NCI-H2196 treated with DMSO at 0.1 percent for 48 hours (cell line): ENCODE data around the gene ABHD5.

Experiments
- DNase-seq: peaks from one replicate; lab custom pipeline; 2025; ENCODE audit not compliant: unreplicated experiment; lab: John Stamatoyannopoulos, UW

Gene ABHD5

DNA sequence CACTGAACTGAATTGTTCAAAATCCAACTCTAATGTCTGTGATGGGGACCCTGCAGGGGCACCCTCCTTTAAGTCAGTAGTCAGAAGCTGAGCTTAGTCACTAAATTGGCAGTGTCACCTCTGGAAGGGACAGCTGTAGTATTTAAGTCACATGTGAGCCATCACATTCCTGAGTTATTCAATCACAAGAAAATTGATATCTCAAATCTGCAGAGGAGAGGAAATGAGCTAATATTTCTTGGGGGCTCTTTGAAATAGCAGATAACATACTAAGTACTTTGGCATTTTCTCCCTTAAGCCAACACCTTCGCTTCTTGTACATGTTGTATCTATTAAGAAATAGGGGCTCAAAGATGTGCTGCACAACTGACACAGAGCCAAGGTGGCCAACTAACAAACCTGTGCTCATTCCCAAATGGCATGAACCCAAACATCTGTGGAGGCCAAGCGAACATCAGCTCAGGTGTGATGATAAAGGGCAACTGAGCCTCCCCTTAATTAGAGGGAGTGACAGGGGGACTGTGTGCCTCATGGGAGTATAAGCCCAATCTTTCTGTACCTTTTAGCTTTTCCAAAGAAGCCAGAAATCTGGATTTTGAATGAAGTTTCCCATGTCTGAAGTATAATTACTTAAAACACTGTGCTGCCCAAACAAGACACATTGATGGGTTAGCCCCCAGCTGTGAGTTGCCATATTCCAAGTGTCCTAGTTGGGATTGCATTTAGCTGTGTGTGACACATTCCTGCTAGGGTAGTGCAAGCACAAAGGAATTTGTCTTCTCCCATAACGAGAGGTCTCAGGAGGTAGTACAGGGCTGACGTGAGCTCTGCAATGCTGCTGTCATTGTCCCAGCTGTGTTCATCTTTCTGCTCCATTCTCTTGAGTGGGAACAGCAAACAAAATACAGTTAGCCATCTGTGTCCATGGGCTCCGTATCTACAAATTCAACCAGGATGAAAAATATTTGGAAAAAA, 63.3 kb downstream of the ABHD5 start:
- DNase-seq = no peak

DNA sequence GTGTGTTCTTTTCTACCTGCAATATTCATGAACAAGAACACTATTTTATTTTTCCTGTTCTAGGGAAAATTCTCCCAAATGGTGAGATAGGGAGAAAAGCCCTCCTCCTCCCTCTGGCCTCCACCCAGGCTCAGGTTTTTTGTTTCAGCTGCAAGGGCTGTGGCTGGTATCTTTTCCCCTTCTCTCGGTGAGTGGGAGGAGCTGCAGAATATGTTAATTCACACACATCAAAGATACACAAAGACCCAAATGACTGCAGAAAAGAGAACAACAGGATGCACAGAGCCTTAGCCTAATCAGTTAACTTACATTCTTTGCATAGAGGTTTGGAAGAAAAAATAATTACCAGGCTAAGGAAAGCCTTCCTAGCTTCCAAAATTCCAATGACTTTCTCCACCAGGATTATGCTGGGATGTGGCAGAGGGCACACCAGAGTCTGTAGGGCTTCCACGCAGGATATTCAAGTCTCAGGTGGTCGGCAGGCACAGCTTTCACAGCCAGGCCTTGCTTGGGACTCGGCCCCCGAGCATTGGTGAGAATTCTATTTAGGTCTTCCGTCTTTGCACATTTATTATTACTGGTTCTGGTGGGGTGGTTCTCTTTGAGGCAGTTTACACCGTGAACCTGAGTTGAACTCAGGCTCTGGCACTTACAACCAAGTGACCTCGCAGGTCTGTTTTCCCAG, 64.9 kb downstream of the ABHD5 start:
- DNase-seq = no peak

DNA sequence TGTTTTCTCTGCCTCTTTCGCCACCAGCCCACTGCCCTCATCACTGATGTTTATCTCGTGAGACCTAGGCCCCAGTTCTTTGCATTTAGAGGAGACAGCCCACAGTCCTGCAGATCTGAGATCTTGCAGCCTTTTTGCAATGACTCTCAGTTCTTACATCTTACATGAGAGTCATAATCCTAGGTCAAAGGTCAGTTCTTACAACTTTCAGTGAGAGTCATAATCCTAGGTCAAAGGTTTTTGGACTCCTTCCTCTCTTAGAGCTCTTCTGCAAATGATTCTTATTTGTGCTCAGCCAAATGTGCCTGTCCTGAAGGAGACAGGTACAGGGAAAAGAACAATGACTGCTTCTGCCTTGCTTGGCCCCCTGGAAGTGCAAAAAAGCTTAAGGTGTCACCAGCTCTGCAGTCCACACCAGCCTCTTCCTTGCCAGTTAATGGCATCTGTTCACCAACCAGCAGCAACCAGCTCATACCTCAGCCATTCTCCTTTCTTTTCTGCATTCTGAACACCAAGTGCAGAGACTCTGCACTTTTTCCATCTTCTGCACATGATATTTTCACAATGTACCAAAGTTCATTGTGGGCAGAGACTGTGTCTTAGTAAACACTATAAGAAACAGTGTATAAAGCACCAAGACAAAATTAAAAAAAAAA, 67.1 kb downstream of the ABHD5 start:
- DNase-seq = no peak

- no peak for DNase-seq
Observed at GRCh38 chr3:43758592-43759225, 68.0 kb downstream of the ABHD5 start.

- DNase-seq = no peak
Observed at GRCh38 chr3:43759297-43759782, 68.6 kb downstream of the ABHD5 start.

DNA sequence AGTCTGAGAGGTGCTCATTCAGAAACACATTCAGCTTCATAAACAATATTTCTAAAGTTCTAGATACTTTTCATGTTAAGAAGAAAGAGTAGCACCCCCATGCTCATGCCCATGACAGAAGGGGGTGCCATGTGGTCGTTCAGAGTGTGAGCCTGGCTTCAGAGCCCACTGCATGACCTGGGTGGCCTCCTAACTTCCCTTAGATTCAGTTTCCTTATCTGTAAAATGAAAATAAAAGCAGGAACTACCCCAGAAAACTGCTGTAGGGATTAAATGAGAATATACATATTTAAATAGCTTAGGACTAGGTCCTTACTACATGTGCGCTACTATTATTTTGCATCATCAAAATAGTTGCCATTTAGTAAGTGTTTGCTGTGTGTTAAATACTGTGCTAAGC, 69.2 kb downstream of the ABHD5 start:
- DNase-seq = no peak

DNA sequence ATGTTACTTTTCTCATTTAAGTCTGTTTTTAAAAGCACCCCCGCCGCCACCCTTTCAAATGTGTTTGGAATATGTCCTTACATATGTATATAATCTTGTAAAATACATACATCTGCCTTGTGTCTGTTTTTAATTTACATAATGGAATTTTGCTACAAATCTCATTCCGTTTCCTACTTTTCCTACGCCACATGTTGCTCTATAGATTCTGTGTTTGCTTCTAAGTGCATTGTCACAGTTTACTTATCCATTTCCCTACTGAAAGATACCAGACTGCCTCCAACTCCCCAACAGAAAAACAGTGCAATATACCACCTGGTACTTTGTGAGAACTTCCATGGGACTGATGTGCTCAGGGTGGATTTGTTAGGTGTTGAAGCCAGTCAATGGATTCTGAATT, 70.2 kb downstream of the ABHD5 start:
- DNase-seq = no peak

- DNase-seq = no peak
Observed at GRCh38 chr3:43762451-43762850, 71.7 kb downstream of the ABHD5 start.

DNA sequence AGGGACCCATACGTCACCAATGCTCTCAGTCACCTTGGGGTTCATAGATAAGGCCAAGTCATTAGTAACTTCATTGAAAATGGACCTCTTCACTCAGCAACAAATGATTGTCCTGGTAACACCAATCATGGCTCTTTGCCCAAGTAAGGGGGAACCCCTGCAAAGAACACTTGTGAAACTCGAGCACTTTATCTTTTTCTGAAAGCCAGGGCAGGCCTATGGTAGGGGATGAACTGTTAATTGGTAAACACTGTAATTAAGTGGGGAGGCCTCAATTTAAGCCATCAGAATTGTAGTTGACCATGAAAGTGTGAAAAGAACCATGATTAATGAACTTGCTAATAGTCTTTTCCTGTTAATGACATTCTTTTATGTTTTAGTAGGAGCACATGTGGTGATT, 73.3 kb downstream of the ABHD5 start:
- no peak for DNase-seq

- no peak for DNase-seq
Observed at GRCh38 chr3:43764471-43764870, 73.7 kb downstream of the ABHD5 start.

- no peak for DNase-seq
Observed at GRCh38 chr3:43765521-43765971, 74.8 kb downstream of the ABHD5 start.

- no peak for DNase-seq
Observed at GRCh38 chr3:43766672-43767465, 76.1 kb downstream of the ABHD5 start.

- no peak for DNase-seq
Observed at GRCh38 chr3:43768381-43768973, 77.7 kb downstream of the ABHD5 start.

DNA sequence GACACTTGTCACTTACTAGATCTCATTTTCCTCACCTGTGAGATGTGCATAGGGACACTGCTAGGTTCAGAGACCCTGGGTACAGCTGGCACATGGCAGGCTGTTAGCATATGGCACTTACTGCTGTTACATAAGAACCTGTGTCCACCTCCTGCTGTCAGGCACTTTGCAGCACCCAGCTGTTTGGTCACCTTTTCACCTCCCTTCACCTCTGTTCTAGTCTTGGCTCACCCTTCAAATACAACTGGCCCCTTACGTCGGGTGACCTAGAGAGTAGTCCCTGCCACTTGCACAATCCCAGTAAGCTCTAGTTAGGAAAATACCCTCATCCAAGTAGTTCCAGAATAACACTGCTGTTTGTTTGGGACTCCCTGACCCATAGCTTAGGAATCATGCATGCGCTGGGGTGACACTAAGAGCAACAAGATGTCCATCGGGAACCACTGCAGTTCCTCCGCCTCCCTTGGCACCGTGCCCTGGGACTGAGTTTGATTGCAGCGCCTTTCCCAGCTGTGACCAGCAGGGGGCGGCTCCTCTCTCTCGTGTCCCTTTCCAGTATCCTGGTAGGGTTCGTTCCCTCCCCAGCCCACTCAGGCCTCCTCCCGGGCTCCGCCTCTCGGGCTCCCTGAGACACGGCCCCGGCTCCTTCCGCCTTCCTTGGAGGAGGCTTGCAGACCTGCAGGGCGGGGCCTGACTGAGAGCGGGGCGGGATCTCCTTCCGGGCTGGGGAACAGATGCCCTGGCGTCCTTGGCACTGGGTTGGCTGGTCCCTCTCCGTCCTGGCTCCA, 78.6 kb downstream of the ABHD5 start:
- peak; percentile 40 for DNase-seq

GRCh38 chr3:43769885-43770425, 79.2 kb downstream of the ABHD5 start:
- no peak for DNase-seq

GRCh38 chr3:43770426-43771103, 79.8 kb downstream of the ABHD5 start:
- peak; percentile 25 for DNase-seq

DNA sequence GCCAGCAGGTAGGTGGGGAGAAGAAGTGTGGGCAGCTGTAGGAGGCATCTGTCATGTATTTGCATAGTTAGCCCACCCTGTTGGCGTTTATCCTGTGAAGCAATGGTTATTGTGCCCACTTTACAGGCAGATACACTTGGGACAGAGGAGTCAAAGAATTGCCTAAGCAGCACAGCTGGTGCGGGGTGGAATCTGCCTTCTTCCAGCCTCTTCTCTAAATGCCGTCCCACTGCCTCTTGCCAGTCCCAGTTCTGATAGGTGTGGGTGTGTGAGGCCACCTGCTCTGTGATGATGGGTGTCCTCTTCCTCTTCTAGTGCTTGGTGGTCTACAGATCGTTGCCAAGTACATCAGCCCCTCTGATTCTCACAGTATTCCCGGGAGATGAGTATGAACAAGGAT, 80.9 kb downstream of the ABHD5 start:
- DNase-seq = no peak
